ENCODE measurements around the gene LRP4. TPM values are rescaled to one million over a fixed set of nuclear protein-coding genes. Genes with fewer than 3 reads are reported as not detected.
"Not testable (repeated sequence)": the region's sequence is repeated elsewhere in the genome, so short reads cannot be mapped to it uniquely, and the experiment has no call there.

The LRP4 gene
- total RNA-seq, 1 experiment from 2014 or later: 0.87 TPM

GRCh38 chr11:46936138-46937110 lies 18.1 kb upstream of the LRP4 start, which contains the start of gene CSTPP1:
Gene CSTPP1 (plus strand): TSS chr11:46936761. CDS start chr11:46936806, 45 bp downstream.
- TF ChIP-seq EZH2phosphoT487 (IDR thresholded peaks at IDR 0.05; ENCODE audit: borderline replicate concordance, low read length): no peak
- TF ChIP-seq EZH2 (IDR thresholded peaks at IDR 0.05; ENCODE audit: low read length, unreplicated experiment): no peak
- no peak for TF ChIP-seq CTCF (conservative IDR thresholded peaks at IDR 0.05; ENCODE audit: low read depth, low read length)
- DNase-seq: peak; percentile 91
- CTCF ChIA-PET: interaction anchor here (0.6 kb wide), 2 partner anchors 40 to 216 kb away, joined by 3 to 12 read pairs; no protein-coding TSS in a partner anchor
- H3K27ac ChIP-seq (ENCODE audit: low read length): no peak within 1 kb of the TSS; the same call in 1 of the 2 replicates
- H3K4me2 ChIP-seq (ENCODE audit: low read length): peak within 1 kb of the TSS; percentile 88
- H3K9ac ChIP-seq (ENCODE audit: low read length): peak within 1 kb of the TSS; percentile 65
- ATAC-seq: peak; percentile 96
- POLR2A ChIA-PET (ENCODE audit: unreplicated experiment): interaction anchor here (0.6 to 0.8 kb wide), 3 partner anchors 9 to 407 kb away, joined by 3 to 4 read pairs (median 4); no protein-coding TSS in a partner anchor
- H3K9me3 ChIP-seq (ENCODE audit: low read length): no peaks in the 10 kb centered on the region
- H3K9me2 ChIP-seq (replicated peaks; ENCODE audit: low read length): no peaks in the 10 kb centered on the region
- H3K36me3 ChIP-seq (ENCODE audit: low read depth, low read length): no peaks in the 10 kb centered on the region
- H3K79me2 ChIP-seq (ENCODE audit: low read length): peaks cover 5% of the 10 kb centered on the region; the same call in 1 of the 2 replicates
- intact Hi-C loops (cut with micrococcal nuclease): no loop called here
- H3K27me3 ChIP-seq (ENCODE audit: low read length): no peaks in the 10 kb centered on the region
- peak within 1 kb of the TSS; percentile 72 for H3K4me3 ChIP-seq (ENCODE audit: low read length)
- TSS peak; percentile 35 for BruUV-seq (replicated peaks)
- no peaks in the 10 kb centered on the region for H4K20me1 ChIP-seq (ENCODE audit: low read length)
- peak within 1 kb of the TSS; percentile 90 for H2AFZ ChIP-seq (ENCODE audit: low read length)
- no peaks in the 10 kb centered on the region for H3F3A ChIP-seq (ENCODE audit: low read length, unreplicated experiment)
- peaks cover 3% of the 10 kb centered on the region; the same call in 1 of the 2 replicates for H3K4me1 ChIP-seq (ENCODE audit: insufficient read depth, low read length)

GRCh38 chr11:46930089-46930488 lies 11.7 kb upstream of the LRP4 start:
- Histone ChIP-seq H3K9ac (ENCODE audit: low read length) (no peak overlapping the region), H3K9me2 (replicated peaks; ENCODE audit: low read length) (no peaks in the 10 kb centered on the region), H3K79me2 (ENCODE audit: low read length) (no peaks in the 10 kb centered on the region), H2AFZ (ENCODE audit: low read length) (peak overlapping the region; percentile 31; the same call in 1 of the 2 replicates), H3K27me3 (ENCODE audit: low read length) (no peaks in the 10 kb centered on the region), H3K4me1 (ENCODE audit: insufficient read depth, low read length) (peaks cover 9% of the 10 kb centered on the region), H3K27ac (ENCODE audit: low read length) (no peak overlapping the region), H3K4me2 (ENCODE audit: low read length) (peak overlapping the region; percentile 11; the same call in 1 of the 2 replicates), H3K9me3 (ENCODE audit: low read length) (no peaks in the 10 kb centered on the region), H3F3A (ENCODE audit: low read length, unreplicated experiment) (no peaks in the 10 kb centered on the region), H4K20me1 (ENCODE audit: low read length) (no peaks in the 10 kb centered on the region), H3K36me3 (ENCODE audit: low read depth, low read length) (no peaks in the 10 kb centered on the region), H3K4me3 (ENCODE audit: low read length) (no peak overlapping the region)
- TF ChIP-seq EZH2phosphoT487 (IDR thresholded peaks at IDR 0.05; ENCODE audit: borderline replicate concordance, low read length): no peak
- no peak for TF ChIP-seq EZH2 (IDR thresholded peaks at IDR 0.05; ENCODE audit: low read length, unreplicated experiment)
- no peak for TF ChIP-seq CTCF (conservative IDR thresholded peaks at IDR 0.05; ENCODE audit: low read depth, low read length)
- POLR2A ChIA-PET (ENCODE audit: unreplicated experiment): no interaction called here
- ATAC-seq (peak; percentile 64), DNase-seq (peak; percentile 43)
- intact Hi-C loops (cut with micrococcal nuclease): no loop called here
- CTCF ChIA-PET: no interaction called here
- no TSS peak for BruUV-seq (replicated peaks)

GRCh38 chr11:46928701-46929100 lies 10.4 kb upstream of the LRP4 start:
- ATAC-seq; H3F3A ChIP-seq (ENCODE audit: low read length, unreplicated experiment); H3K4me2 ChIP-seq (ENCODE audit: low read length); H2AFZ ChIP-seq (ENCODE audit: low read length); H3K9me2 ChIP-seq (replicated peaks; ENCODE audit: low read length); H3K4me1 ChIP-seq (ENCODE audit: insufficient read depth, low read length); intact Hi-C loops (cut with micrococcal nuclease); H3K27me3 ChIP-seq (ENCODE audit: low read length); POLR2A ChIA-PET (ENCODE audit: unreplicated experiment); H3K4me3 ChIP-seq (ENCODE audit: low read length); H3K79me2 ChIP-seq (ENCODE audit: low read length); H3K9me3 ChIP-seq (ENCODE audit: low read length); H3K27ac ChIP-seq (ENCODE audit: low read length); H4K20me1 ChIP-seq (ENCODE audit: low read length); H3K36me3 ChIP-seq (ENCODE audit: low read depth, low read length); DNase-seq; BruUV-seq (replicated peaks); H3K9ac ChIP-seq (ENCODE audit: low read length); CTCF ChIA-PET: not testable (repeated sequence)

GRCh38 chr11:46927928-46928327 lies 9.6 kb upstream of the LRP4 start:
- H3K4me2 ChIP-seq (ENCODE audit: low read length); H3K4me3 ChIP-seq (ENCODE audit: low read length); CTCF ChIA-PET; H3K9me2 ChIP-seq (replicated peaks; ENCODE audit: low read length); H3K9me3 ChIP-seq (ENCODE audit: low read length); H3K4me1 ChIP-seq (ENCODE audit: insufficient read depth, low read length); H4K20me1 ChIP-seq (ENCODE audit: low read length); H3K27ac ChIP-seq (ENCODE audit: low read length); ATAC-seq; H3F3A ChIP-seq (ENCODE audit: low read length, unreplicated experiment); H3K27me3 ChIP-seq (ENCODE audit: low read length); H3K36me3 ChIP-seq (ENCODE audit: low read depth, low read length); H3K79me2 ChIP-seq (ENCODE audit: low read length); BruUV-seq (replicated peaks); POLR2A ChIA-PET (ENCODE audit: unreplicated experiment); DNase-seq; H2AFZ ChIP-seq (ENCODE audit: low read length); H3K9ac ChIP-seq (ENCODE audit: low read length); intact Hi-C loops (cut with micrococcal nuclease): not testable (repeated sequence)

Data from PC-3 (cell line).